ENCODE data around the gene RPL13A. TPM values are rescaled to one million over a fixed set of nuclear protein-coding genes. Genes with fewer than 3 reads are reported as not detected.

Gene RPL13A
- total RNA-seq, 1 experiment from 2014 or later: 1,196 TPM

GRCh38 chr19:49481020-49481683 is 6.3 kb upstream of the RPL13A start:
- ChIA-PET POLR2A (interaction anchor here (0.5 kb wide), 1 partner anchor 30 kb away, joined by 4 read pairs; no protein-coding TSS in a partner anchor), CTCF (no interaction called here)
- no peaks in the 10 kb centered on the region for H3K36me3 ChIP-seq (ENCODE audit: control insufficient read depth, insufficient read depth, low read length)
- DNase-seq (ENCODE audit: low read depth, low spot score) (no peak), ATAC-seq (0 out of 2 replicates have a peak, but pooled peaks have one; percentile 58)
- no peaks in the 10 kb centered on the region for H3K9me3 ChIP-seq (ENCODE audit: control insufficient read depth, insufficient read depth, low read depth, low read length)
- no peaks in the 10 kb centered on the region for H3K27me3 ChIP-seq (ENCODE audit: control insufficient read depth, insufficient read depth, low read length)
- no TSS peak for BruUV-seq (replicated peaks)
- no peak for TF ChIP-seq REST (IDR thresholded peaks at IDR 0.05; ENCODE audit: insufficient read depth in 1 of 2, low read depth in 2 of 2, low read length in 1 of 2)
- TF ChIP-seq POLR2AphosphoS5 (IDR thresholded peaks at IDR 0.05; ENCODE audit: low read depth, low read length): no peak
- TF ChIP-seq SIN3A (IDR thresholded peaks at IDR 0.05; ENCODE audit: borderline replicate concordance, insufficient read depth, low read depth, low read length): no peak
- TF ChIP-seq TCF7L2 (IDR thresholded peaks at IDR 0.05; ENCODE audit: low read depth, low read length): no peak
- TF ChIP-seq CTCF (IDR thresholded peaks at IDR 0.05): no peak
- intact Hi-C loops (cut with micrococcal nuclease; ENCODE audit: unreplicated experiment) (no loop called here), in situ Hi-C loops (cut with HindIII; ENCODE audit: low pct_unique_long_range_greater_than_20kb, low sequenced_read_pairs) (no loop called here)
- H3K4me1 ChIP-seq (ENCODE audit: control insufficient read depth, insufficient read depth, low read length): no peaks in the 10 kb centered on the region
- no peak overlapping the region for H3K27ac ChIP-seq (ENCODE audit: low read length)
- no peak overlapping the region for H3K4me3 ChIP-seq (ENCODE audit: low read depth in 2 of 2, low read length in 2 of 2)

- H3K27me3 ChIP-seq (ENCODE audit: control insufficient read depth, insufficient read depth, low read length): no peaks in the 10 kb centered on the region
- H3K4me3 ChIP-seq (ENCODE audit: low read depth in 2 of 2, low read length in 2 of 2): no peak overlapping the region
- intact Hi-C loops (cut with micrococcal nuclease; ENCODE audit: unreplicated experiment): no loop called here
- no TSS peak for BruUV-seq (replicated peaks)
- H3K36me3 ChIP-seq (ENCODE audit: control insufficient read depth, insufficient read depth, low read length): peaks cover 30% of the 10 kb centered on the region
- no peaks in the 10 kb centered on the region for H3K9me3 ChIP-seq (ENCODE audit: control insufficient read depth, insufficient read depth, low read depth, low read length)
- H3K4me1 ChIP-seq (ENCODE audit: control insufficient read depth, insufficient read depth, low read length): peaks cover 13% of the 10 kb centered on the region
- in situ Hi-C loops (cut with HindIII; ENCODE audit: low pct_unique_long_range_greater_than_20kb, low sequenced_read_pairs): no loop called here
- ATAC-seq (no peak), DNase-seq (ENCODE audit: low read depth, low spot score) (no peak)
- H3K27ac ChIP-seq (ENCODE audit: low read length): peak overlapping the region; percentile 85
- TF ChIP-seq CTCF (IDR thresholded peaks at IDR 0.05) (no peak), REST (IDR thresholded peaks at IDR 0.05; ENCODE audit: insufficient read depth in 1 of 2, low read depth in 2 of 2, low read length in 1 of 2) (no peak), SIN3A (IDR thresholded peaks at IDR 0.05; ENCODE audit: borderline replicate concordance, insufficient read depth, low read depth, low read length) (no peak), POLR2AphosphoS5 (IDR thresholded peaks at IDR 0.05; ENCODE audit: low read depth, low read length) (no peak), TCF7L2 (IDR thresholded peaks at IDR 0.05; ENCODE audit: low read depth, low read length) (no peak)
- CTCF ChIA-PET: no interaction called here
- POLR2A ChIA-PET: no interaction called here
Measured at GRCh38 chr19:49486232-49486631, 1.2 kb upstream of the RPL13A start.
